ENCODE results near the gene ASPHD2.

DNA sequence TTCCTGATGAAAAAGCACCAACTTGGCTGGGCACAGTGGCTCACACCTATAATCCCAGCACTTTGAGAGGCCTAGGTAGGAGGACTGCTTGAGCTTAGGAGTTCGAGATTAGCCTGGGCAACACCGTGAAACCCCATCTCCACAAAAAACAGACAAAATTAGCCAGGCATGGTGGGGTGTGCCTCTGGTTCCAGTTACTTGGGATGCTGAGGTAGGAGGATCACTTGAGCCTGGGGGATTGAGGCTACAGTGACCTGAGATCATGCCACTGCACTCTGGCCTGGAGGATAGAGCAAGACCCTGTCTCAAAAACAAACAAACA is 51.5 kb downstream of the ASPHD2 start:
- TF ChIP-seq SIN3A (IDR thresholded peaks at IDR 0.05; ENCODE audit: borderline replicate concordance, low read depth, low read length) (no peak), SMC3 (IDR thresholded peaks at IDR 0.05; ENCODE audit: low read depth, low read length) (no peak), JUND (IDR thresholded peaks at IDR 0.05) (no peak), EZH2phosphoT487 (IDR thresholded peaks at IDR 0.05; ENCODE audit: borderline replicate concordance, low read depth) (no peak), EP300 (IDR thresholded peaks at IDR 0.05; ENCODE audit: borderline replicate concordance in 1 of 2, low read depth in 1 of 2, low read length in 1 of 2) (no peak), MAX (IDR thresholded peaks at IDR 0.05; ENCODE audit: low read depth) (no peak), RAD21 (IDR thresholded peaks at IDR 0.05; ENCODE audit: low read length) (no peak), GABPA (IDR thresholded peaks at IDR 0.05; ENCODE audit: low read depth) (no peak)
- TF ChIP-seq, protein P1, sequence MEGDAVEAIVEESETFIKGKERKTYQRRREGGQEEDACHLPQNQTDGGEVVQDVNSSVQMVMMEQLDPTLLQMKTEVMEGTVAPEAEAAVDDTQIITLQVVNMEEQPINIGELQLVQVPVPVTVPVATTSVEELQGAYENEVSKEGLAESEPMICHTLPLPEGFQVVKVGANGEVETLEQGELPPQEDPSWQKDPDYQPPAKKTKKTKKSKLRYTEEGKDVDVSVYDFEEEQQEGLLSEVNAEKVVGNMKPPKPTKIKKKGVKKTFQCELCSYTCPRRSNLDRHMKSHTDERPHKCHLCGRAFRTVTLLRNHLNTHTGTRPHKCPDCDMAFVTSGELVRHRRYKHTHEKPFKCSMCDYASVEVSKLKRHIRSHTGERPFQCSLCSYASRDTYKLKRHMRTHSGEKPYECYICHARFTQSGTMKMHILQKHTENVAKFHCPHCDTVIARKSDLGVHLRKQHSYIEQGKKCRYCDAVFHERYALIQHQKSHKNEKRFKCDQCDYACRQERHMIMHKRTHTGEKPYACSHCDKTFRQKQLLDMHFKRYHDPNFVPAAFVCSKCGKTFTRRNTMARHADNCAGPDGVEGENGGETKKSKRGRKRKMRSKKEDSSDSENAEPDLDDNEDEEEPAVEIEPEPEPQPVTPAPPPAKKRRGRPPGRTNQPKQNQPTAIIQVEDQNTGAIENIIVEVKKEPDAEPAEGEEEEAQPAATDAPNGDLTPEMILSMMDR (IDR thresholded peaks at IDR 0.05) = no peak

All from SK-N-SH (cell line).